HG03520 (cell line): ENCODE results near the gene PID1.

ENCODE experiments used
- ATAC-seq: cut with Tn5 transposase; IDR thresholded peaks from one replicate; pipeline ENCODE4 v1.9.1; 2021; ENCODE audit warnings: mild to moderate bottlenecking, moderate library complexity; ENCODE audit not compliant: unreplicated experiment

The PID1 gene

GRCh38 chr2:229261599-229261998 is 9.5 kb downstream of the PID1 start:
- no peak for ATAC-seq

DNA sequence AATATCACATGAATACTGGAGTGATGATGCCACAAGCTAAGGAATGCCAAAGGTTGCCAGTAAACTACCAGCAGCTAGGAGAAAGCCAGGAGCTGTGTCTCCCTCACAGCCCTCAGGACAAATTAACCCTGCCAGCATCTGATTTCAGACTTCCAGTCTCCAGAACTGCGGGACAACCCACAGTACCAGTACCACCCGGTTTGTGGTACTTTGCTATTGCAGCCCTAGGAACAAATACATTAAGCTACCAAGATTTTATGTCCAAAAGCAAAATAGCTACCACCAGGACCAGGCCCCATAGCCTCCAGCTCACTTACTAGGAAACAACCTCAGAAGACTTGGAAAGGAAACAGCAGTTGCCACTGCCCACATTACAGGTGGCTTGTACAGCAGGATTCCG is 10.0 kb downstream of the PID1 start:
- ATAC-seq = no peak

GRCh38 chr2:229257985-229258384 is 13.1 kb downstream of the PID1 start:
- no peak for ATAC-seq

GRCh38 chr2:229256376-229256775 is 14.7 kb downstream of the PID1 start:
- no peak for ATAC-seq

DNA sequence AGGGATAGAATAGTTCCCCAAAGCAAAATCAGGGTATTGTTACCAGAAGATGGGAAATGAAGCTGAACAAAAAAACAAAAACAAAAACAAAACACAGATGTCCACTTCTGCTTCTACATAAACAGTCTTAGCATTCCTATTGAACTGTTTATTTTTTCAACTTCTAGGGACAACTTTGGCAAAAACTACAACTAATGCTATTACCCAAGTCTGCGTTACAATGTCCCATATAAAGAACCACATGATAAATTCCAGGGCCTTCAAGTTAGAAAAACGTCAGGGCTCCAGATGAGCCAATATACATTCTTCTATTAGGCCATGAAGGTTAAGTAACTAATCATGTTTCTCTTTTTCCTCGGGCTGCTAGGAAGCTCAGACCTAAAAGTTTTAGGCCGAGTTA is 16.9 kb downstream of the PID1 start:
- ATAC-seq = no peak

- ATAC-seq = no peak
These were observed 18.1 kb downstream of the PID1 start for GRCh38 chr2:229252996-229253395.

GRCh38 chr2:229252280-229252679 is 18.8 kb downstream of the PID1 start:
- ATAC-seq = no peak

DNA sequence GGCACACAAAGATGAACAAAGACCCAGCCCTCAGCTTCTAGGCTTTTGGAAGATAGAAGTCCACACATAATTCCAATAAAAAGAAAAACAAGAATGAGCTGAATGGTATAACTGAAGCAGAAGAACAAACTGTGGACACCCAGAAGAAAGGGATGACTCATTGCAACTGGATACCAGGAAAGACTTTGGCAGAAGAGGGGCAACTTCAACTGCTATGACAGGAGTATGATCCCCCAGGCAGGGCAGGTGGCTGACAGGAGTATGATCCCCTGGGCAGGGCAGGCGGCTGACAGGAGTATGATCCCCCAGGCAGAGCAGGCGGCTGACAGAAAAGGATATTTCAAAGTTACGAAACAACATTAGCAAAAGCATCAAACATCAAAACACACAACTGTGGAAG is 21.6 kb downstream of the PID1 start:
- ATAC-seq = no peak

- ATAC-seq = no peak
These were observed 24.8 kb downstream of the PID1 start for GRCh38 chr2:229246334-229246733.

DNA sequence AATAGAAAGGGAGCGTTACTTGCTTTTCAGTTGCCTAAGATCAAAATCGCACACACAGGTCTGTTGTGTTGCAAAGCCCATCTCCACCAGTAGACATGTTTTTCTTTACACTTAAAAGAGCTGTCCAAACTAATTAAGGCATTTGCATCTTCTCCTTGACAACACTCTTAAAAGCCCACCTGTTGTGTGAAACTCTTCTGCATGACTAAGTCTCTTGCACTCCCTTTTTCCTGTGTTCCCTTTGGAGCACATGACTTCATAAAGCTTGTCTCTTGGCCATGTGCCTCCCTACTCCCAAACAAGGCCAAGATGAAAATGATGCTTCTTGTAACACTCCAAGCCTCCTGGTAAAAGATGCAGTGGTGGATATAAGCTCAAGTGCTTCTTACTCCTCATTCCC is 26.1 kb downstream of the PID1 start:
- ATAC-seq = no peak

DNA sequence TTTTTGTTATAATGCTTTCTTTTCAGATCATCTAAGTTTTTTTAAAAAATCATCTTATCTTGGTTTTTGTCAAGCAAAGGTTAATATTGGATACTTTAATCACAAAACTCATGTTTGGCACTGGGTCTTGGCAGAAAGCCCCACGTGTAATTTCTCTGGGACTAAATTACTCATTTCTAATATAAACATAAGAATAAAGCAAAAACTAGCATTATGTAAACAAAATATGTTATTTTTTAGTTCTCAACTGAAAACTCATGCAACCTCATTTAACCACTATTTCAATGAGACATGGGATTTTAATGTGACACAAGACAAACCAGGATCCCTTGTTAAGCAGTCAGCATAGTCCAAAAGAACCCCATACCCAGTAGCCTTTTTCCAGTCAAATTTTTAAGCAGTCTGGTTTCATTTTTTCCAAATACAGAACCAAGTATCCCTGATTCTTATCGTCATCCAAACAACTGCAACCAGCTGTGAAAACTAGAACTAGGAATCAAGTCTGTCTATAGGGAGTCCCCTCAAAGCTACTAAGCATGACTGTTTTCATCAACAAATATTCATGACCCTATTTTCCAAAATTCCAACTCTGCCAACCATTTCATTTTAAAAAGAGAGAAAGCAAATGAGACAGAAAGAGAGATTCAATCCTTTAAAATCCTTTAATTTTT is 27.1 kb downstream of the PID1 start:
- no peak for ATAC-seq

DNA sequence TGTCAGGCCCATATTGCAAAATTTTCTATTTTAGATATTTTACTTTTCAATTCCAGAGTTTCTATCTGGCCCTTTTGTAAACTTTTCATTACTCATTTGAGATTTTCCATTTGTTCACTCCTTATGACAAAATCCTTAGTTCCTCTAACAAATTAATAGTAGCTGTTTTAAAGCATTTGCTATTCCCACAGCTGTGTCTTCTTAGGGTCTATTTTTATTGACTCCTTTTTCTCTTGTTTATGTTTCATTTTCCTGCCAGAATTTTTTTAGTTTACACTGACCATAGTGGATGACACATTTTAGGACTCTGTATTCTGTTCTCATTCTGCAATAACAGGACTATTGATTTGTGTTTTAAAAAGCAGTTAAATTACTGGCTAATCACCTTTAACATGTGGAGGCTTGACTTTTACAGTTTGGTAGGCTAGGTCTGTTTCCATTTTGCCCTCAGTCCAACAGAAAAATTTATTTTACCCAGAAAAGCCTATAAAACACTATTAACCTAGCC is 30.0 kb downstream of the PID1 start:
- no peak for ATAC-seq

DNA sequence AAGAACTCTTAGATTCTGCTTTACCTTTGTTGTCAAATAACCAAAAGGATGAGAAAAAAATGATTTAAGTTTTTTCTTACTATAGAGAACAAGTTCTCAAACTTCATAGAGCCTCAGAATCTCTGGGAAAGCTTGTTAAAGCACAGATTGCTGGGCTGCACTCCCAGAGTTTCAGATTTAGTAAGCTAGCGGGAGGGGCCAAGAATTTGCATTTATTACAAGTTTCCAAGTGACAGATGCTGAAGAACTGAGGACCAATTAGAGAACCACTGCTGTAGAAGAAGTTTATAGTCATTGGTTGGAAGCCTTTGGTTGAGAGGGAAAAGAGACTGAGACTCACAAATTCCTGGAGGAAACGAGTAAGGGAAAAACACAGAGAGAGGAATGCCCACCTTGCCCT is 32.1 kb downstream of the PID1 start:
- no peak for ATAC-seq

DNA sequence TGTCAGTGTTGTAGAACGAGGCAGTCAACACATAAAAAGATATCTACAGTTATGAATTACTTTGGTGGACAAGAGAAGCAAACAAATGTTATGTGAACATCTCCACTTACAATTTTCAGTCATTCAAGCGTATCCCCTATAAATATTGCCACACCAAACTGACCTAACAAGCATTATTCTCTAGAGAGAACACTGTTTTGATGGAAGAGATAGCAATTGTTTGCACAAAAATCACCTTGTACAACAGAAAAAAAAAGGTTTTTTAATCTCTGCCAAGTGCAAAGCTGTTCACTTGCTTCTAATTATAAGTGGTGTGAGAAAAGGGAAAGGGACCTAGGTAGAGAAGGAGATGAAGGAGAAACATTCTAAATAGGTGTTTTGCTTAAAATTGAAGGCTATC is 33.8 kb downstream of the PID1 start:
- ATAC-seq = no peak

GRCh38 chr2:229235131-229235914 is 35.8 kb downstream of the PID1 start:
- ATAC-seq = no peak

DNA sequence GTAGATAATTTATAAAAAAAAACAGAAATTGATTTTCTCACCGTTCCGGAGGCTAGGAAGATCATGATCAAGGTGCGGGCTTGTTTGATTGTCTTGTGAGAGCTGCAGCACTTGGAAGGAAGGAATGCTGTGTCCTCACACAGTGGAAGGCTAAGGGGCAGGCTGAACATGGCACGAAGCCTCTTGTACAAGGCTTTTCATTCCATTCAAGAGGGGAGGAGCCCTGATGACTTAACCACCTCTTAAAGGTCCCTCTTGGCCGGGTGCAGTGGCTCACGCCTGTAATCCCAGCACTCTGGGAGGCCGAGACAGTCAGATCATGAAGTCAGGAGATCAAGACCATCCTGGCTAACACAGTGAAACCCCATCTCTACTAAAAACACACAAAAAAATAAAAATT is 39.2 kb downstream of the PID1 start:
- ATAC-seq = no peak

GRCh38 chr2:229231328-229231868 is 39.7 kb downstream of the PID1 start:
- ATAC-seq = no peak

- ATAC-seq = no peak
These were observed 40.2 kb downstream of the PID1 start for GRCh38 chr2:229230911-229231310.

DNA sequence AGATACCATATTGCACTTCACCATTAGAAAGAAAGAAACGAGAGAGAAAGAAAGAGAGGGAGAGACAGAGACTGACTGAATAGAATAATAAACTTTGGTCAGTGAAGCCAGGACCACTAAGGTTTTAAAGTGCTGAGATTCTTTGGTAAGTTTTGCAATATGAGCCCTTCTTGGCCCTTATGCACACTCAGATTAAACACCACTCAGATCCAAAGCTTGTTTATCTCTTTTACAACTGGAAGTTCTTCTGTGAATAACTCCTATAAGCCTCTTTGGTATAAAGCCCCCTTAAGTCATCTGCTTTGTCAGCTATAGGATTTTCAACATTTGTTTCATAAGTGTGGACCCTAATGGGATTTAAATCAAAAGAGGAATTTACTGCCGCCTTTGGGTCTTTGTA is 40.8 kb downstream of the PID1 start:
- ATAC-seq = no peak

DNA sequence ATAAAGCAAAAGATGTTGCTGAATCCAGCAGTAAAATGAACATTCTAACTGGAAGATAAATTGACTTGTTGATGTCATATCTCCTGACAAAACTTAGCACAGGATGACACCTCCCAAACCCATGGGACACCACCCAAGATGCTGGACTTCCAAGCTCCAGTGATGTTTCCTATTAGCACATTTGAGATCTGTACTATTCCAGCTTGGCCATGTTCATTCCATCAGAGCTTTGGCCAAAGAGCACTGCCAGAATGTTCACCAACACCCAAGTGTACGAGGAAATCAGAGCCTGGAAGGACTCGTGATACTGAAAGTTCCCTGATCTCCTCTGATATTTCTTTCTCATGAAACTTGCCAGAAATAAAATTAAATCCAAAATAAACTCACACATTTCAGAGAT is 44.7 kb downstream of the PID1 start:
- ATAC-seq = no peak

DNA sequence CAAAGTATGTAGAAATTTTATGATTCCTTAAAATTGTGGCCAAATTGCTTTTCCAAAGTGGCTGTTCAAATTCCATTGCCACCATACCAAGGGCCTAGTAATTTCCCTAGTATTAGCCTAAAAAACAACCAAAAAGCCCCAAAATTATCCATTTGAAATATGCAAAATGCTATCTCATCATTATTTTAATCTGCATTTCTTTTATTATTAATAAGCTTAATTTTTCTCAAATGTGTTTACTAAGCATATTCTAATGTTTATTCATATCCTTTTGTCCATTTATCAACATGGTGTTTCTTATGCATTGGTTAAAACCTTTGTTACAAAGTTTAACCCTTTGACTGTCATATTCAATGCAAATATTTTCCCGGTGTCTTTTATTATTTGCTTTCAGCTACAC is 48.0 kb downstream of the PID1 start:
- ATAC-seq = no peak

- ATAC-seq = no peak
These were observed 49.4 kb downstream of the PID1 start for GRCh38 chr2:229221641-229222040.
